SK-N-SH treated with all-trans-retinoic acid at 6 μM for 48 hours (cell line): ENCODE results near the gene SOX6.
A peak's percentile ranks its signal among the peaks of the same experiment; 100 is the strongest.

Experiments used
- ATAC-seq: fragments of 200-7000 bp; cut with Tn5 transposase; 3 replicates; pipeline ENCODE4 v1.9.1; 2020; ENCODE audit warnings: mild to moderate bottlenecking, moderate library complexity
- ARNTL ChIP-seq: fragments of 450-650 bp; formaldehyde crosslinking; IDR thresholded peaks from 2 replicates; pipeline ENCODE4 v1.5.0; 2020; ENCODE audit warnings: low read depth, mild to moderate bottlenecking, moderate library complexity, borderline replicate concordance
- BACH2 ChIP-seq: fragments of 250-450 bp; sonication (Bioruptor Pico); IDR thresholded peaks from 2 replicates; pipeline ENCODE4 v1.9.0; 2021; ENCODE audit warnings: mild to moderate bottlenecking, borderline replicate concordance
- CSDC2 ChIP-seq: fragments of 250-450 bp; sonication (Bioruptor Pico); IDR thresholded peaks from 2 replicates; pipeline ENCODE4 v1.5.0; 2020; ENCODE audit warnings: mild to moderate bottlenecking, moderate library complexity
- ESRRG ChIP-seq: fragments of 250-450 bp; sonication (Bioruptor Pico); IDR thresholded peaks from 2 replicates; pipeline ENCODE4 v1.6.1; 2021; ENCODE audit warnings: mild to moderate bottlenecking
- GLIS3 ChIP-seq: fragments of 250-450 bp; sonication (Bioruptor Pico); IDR thresholded peaks from 2 replicates; pipeline ENCODE4 v1.5.0; 2020; ENCODE audit warnings: mild to moderate bottlenecking, moderate library complexity
- OSR1 ChIP-seq: fragments of 250-450 bp; sonication (Bioruptor Pico); IDR thresholded peaks from 2 replicates; pipeline ENCODE4 v1.8.0; 2022; ENCODE audit warnings: moderate library complexity, mild to moderate bottlenecking, inconsistent platforms
- RARB ChIP-seq: fragments of 250-450 bp; sonication (Bioruptor Pico); IDR thresholded peaks from 2 replicates; pipeline ENCODE4 v1.8.0; 2021; ENCODE audit warnings: mild to moderate bottlenecking, moderate library complexity
- SNAI2 ChIP-seq: fragments of 250-450 bp; sonication (Bioruptor Pico); IDR thresholded peaks from 2 replicates; pipeline ENCODE4 v1.5.0; 2020; ENCODE audit warnings: mild to moderate bottlenecking, moderate library complexity
- TCF4 ChIP-seq: fragments of 250-450 bp; sonication (Bioruptor Pico); IDR thresholded peaks from 2 replicates; pipeline ENCODE4 v1.8.0; 2021; ENCODE audit warnings: mild to moderate bottlenecking, moderate library complexity, borderline replicate concordance
- TOX ChIP-seq: fragments of 250-450 bp; sonication (Bioruptor Pico); IDR thresholded peaks from 2 replicates; pipeline ENCODE4 v1.8.0; 2021; ENCODE audit warnings: mild to moderate bottlenecking, moderate library complexity, borderline replicate concordance
- ZC3H10 ChIP-seq: fragments of 250-450 bp; sonication (Bioruptor Pico); IDR thresholded peaks from 2 replicates; pipeline ENCODE4 v1.5.1; 2021; ENCODE audit warnings: mild to moderate bottlenecking, moderate library complexity
- ZFP30 ChIP-seq: fragments of 450-650 bp; formaldehyde crosslinking; IDR thresholded peaks from 2 replicates; pipeline ENCODE4 v1.5.0; 2022; ENCODE audit warnings: mild to moderate bottlenecking, moderate library complexity
- ZNF565 ChIP-seq: fragments of 450-650 bp; formaldehyde crosslinking; conservative IDR thresholded peaks from 2 replicates; pipeline ENCODE4 v1.5.0; 2020; ENCODE audit warnings: low read depth, mild to moderate bottlenecking, moderate library complexity
- ZNF70 ChIP-seq: fragments of 450-650 bp; formaldehyde crosslinking; IDR thresholded peaks from 2 replicates; pipeline ENCODE4 v1.5.0; 2020; ENCODE audit warnings: mild to moderate bottlenecking, moderate library complexity
- ZNF8 ChIP-seq: fragments of 450-650 bp; formaldehyde crosslinking; IDR thresholded peaks from 2 replicates; pipeline ENCODE4 v1.5.0; 2020; ENCODE audit warnings: mild to moderate bottlenecking, moderate library complexity
- TF ChIP-seq, protein P1 (sequence below): fragments of 250-450 bp; sonication (Bioruptor Pico); IDR thresholded peaks from 2 replicates; pipeline ENCODE4 v1.5.0; 2020; ENCODE audit warnings: mild to moderate bottlenecking, moderate library complexity
- TF ChIP-seq, protein P2 (sequence below): fragments of 250-450 bp; sonication (Bioruptor Pico); IDR thresholded peaks from 2 replicates; pipeline ENCODE4 v1.5.1; 2021; ENCODE audit warnings: mild to moderate bottlenecking, moderate library complexity
- TF ChIP-seq, protein P3 (sequence below): fragments of 250-450 bp; sonication (Bioruptor Pico); IDR thresholded peaks from 2 replicates; pipeline ENCODE4 v1.5.1; 2020; ENCODE audit warnings: low read depth, mild to moderate bottlenecking, moderate library complexity
- TF ChIP-seq, protein P4 (sequence below): fragments of 250-450 bp; sonication (Bioruptor Pico); IDR thresholded peaks from 2 replicates; pipeline ENCODE4 v1.8.0; 2020; ENCODE audit warnings: mild to moderate bottlenecking, moderate library complexity, borderline replicate concordance
- TF ChIP-seq, protein P5 (sequence below): fragments of 250-450 bp; sonication (Bioruptor Pico); IDR thresholded peaks from 2 replicates; pipeline ENCODE4 v1.8.0; 2021; ENCODE audit warnings: low read depth, mild to moderate bottlenecking, moderate library complexity, borderline replicate concordance

SOX6 gene

DNA sequence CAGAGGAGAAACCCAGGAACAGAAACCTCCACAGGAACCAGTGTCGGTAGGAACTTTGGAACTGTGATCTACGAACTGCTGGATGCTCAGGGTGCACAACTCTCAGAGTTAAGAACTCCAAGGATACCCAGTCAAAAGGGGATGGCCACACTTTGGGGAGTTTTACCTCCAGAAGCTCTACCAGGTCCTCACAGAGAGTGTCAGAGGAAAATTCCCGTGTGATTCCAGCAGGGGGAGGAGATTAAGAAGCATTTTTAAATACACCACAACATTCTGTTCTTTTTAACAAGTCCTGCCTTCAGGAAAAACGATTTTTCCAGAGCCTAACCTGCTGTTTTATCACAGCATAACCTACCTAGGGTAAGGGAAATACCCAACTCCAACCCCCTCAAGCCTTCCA is 104.0 kb downstream of the SOX6 start:
- no peak for TF ChIP-seq ZNF70 (CRISPR knock-in tag)
- TF ChIP-seq, protein P1, sequence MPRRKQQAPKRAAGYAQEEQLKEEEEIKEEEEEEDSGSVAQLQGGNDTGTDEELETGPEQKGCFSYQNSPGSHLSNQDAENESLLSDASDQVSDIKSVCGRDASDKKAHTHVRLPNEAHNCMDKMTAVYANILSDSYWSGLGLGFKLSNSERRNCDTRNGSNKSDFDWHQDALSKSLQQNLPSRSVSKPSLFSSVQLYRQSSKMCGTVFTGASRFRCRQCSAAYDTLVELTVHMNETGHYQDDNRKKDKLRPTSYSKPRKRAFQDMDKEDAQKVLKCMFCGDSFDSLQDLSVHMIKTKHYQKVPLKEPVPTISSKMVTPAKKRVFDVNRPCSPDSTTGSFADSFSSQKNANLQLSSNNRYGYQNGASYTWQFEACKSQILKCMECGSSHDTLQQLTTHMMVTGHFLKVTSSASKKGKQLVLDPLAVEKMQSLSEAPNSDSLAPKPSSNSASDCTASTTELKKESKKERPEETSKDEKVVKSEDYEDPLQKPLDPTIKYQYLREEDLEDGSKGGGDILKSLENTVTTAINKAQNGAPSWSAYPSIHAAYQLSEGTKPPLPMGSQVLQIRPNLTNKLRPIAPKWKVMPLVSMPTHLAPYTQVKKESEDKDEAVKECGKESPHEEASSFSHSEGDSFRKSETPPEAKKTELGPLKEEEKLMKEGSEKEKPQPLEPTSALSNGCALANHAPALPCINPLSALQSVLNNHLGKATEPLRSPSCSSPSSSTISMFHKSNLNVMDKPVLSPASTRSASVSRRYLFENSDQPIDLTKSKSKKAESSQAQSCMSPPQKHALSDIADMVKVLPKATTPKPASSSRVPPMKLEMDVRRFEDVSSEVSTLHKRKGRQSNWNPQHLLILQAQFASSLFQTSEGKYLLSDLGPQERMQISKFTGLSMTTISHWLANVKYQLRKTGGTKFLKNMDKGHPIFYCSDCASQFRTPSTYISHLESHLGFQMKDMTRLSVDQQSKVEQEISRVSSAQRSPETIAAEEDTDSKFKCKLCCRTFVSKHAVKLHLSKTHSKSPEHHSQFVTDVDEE (CRISPR knock-in tag) = no peak
- peak; percentile 41; the same call in 1 of the 3 replicates for ATAC-seq

DNA sequence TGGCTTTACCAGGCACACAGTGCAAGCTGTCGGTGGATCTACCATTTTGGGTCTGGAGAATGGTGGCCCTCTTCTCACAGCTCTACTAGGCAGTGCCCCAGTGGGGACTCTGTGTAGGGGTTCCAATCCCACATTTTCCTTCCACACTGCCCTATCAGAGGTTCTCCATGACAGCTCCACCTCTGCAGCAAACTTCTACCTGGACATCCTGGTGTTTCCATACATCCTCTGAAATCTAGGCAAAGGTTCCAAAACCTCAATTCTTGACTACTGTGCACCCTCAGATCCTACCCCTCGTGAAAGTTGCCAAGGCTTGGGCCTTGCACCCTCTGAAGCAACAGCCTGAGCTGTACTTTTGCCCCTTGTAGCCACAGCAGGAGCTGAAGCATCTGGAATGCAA is 108.1 kb downstream of the SOX6 start:
- TF ChIP-seq SNAI2 (CRISPR knock-in tag) = no peak
- no peak for TF ChIP-seq OSR1 (CRISPR knock-in tag)
- TF ChIP-seq, protein P2, sequence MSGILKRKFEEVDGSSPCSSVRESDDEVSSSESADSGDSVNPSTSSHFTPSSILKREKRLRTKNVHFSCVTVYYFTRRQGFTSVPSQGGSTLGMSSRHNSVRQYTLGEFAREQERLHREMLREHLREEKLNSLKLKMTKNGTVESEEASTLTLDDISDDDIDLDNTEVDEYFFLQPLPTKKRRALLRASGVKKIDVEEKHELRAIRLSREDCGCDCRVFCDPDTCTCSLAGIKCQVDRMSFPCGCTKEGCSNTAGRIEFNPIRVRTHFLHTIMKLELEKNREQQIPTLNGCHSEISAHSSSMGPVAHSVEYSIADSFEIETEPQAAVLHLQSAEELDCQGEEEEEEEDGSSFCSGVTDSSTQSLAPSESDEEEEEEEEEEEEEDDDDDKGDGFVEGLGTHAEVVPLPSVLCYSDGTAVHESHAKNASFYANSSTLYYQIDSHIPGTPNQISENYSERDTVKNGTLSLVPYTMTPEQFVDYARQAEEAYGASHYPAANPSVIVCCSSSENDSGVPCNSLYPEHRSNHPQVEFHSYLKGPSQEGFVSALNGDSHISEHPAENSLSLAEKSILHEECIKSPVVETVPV (CRISPR knock-in tag) = no peak
- TF ChIP-seq, protein P3, sequence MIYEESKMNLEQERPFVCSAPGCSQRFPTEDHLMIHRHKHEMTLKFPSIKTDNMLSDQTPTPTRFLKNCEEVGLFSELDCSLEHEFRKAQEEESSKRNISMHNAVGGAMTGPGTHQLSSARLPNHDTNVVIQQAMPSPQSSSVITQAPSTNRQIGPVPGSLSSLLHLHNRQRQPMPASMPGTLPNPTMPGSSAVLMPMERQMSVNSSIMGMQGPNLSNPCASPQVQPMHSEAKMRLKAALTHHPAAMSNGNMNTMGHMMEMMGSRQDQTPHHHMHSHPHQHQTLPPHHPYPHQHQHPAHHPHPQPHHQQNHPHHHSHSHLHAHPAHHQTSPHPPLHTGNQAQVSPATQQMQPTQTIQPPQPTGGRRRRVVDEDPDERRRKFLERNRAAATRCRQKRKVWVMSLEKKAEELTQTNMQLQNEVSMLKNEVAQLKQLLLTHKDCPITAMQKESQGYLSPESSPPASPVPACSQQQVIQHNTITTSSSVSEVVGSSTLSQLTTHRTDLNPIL (CRISPR knock-in tag) = no peak
- TF ChIP-seq ZNF8 (CRISPR knock-in tag) = no peak
- TF ChIP-seq, protein P4, sequence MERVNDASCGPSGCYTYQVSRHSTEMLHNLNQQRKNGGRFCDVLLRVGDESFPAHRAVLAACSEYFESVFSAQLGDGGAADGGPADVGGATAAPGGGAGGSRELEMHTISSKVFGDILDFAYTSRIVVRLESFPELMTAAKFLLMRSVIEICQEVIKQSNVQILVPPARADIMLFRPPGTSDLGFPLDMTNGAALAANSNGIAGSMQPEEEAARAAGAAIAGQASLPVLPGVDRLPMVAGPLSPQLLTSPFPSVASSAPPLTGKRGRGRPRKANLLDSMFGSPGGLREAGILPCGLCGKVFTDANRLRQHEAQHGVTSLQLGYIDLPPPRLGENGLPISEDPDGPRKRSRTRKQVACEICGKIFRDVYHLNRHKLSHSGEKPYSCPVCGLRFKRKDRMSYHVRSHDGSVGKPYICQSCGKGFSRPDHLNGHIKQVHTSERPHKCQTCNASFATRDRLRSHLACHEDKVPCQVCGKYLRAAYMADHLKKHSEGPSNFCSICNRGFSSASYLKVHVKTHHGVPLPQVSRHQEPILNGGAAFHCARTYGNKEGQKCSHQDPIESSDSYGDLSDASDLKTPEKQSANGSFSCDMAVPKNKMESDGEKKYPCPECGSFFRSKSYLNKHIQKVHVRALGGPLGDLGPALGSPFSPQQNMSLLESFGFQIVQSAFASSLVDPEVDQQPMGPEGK (CRISPR knock-in tag) = no peak
- no peak for TF ChIP-seq ESRRG
- TF ChIP-seq TCF4 (CRISPR knock-in tag) = no peak
- no peak for TF ChIP-seq RARB (CRISPR knock-in tag)
- TF ChIP-seq CSDC2 (CRISPR knock-in tag) = no peak
- no peak for TF ChIP-seq ZC3H10 (CRISPR knock-in tag)
- TF ChIP-seq TOX = no peak
- TF ChIP-seq, protein P5, sequence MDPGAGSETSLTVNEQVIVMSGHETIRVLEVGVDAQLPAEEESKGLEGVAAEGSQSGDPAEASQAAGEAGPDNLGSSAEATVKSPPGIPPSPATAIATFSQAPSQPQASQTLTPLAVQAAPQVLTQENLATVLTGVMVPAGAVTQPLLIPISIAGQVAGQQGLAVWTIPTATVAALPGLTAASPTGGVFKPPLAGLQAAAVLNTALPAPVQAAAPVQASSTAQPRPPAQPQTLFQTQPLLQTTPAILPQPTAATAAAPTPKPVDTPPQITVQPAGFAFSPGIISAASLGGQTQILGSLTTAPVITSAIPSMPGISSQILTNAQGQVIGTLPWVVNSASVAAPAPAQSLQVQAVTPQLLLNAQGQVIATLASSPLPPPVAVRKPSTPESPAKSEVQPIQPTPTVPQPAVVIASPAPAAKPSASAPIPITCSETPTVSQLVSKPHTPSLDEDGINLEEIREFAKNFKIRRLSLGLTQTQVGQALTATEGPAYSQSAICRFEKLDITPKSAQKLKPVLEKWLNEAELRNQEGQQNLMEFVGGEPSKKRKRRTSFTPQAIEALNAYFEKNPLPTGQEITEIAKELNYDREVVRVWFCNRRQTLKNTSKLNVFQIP = no peak
- no peak for ATAC-seq

DNA sequence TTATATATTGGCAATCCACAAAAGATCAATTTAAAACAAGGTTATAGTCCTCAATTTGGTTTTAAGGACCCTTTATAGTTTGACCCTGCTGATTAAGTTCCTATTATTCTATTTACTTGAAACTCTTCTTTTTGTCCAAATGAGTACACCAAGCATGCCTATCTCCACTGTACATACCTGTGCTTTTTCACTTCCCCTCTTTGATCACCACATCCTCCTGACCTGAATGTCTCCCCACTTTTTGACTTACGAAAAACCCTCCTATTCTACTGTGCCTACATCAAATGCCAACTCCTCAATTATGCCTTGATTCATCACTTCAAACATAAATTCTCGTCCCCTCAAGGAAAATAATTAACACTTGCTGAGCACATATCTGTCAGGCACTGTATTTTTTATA is 113.5 kb downstream of the SOX6 start:
- no peak for ATAC-seq
- TF ChIP-seq CSDC2 (CRISPR knock-in tag) (no peak), ZNF565 (CRISPR knock-in tag) (no peak), ZNF70 (CRISPR knock-in tag) (no peak), OSR1 (CRISPR knock-in tag) (no peak), ZC3H10 (CRISPR knock-in tag) (no peak), ZFP30 (CRISPR knock-in tag) (no peak), ESRRG (no peak), SNAI2 (CRISPR knock-in tag) (no peak), ARNTL (CRISPR knock-in tag) (no peak), RARB (CRISPR knock-in tag) (no peak), GLIS3 (CRISPR knock-in tag) (no peak), ZNF8 (CRISPR knock-in tag) (no peak), TOX (no peak), BACH2 (CRISPR knock-in tag) (no peak)
- TF ChIP-seq, protein P2 (CRISPR knock-in tag) = no peak
- TF ChIP-seq, protein P5 = no peak
